HG03571 (cell line): ENCODE measurements around the gene PODXL.

Experiments used
- ATAC-seq: cut with Tn5 transposase; IDR thresholded peaks from one replicate; pipeline ENCODE4 v1.9.1; 2021; ENCODE audit not compliant: unreplicated experiment

Gene PODXL

GRCh38 chr7:131455001-131455400 lies 101.4 kb downstream of the PODXL start:
- ATAC-seq, result no peak

GRCh38 chr7:131454498-131454897 lies 101.9 kb downstream of the PODXL start:
- ATAC-seq, result no peak
